ENCODE results near the gene MTHFSD. TPM values are rescaled to one million over a fixed set of nuclear protein-coding genes. Genes with fewer than 3 reads are reported as not detected.

The MTHFSD gene
- total RNA-seq, 2 experiments from 2014 or later = 22.6 to 25.0 TPM

- ChIA-PET CTCF (no interaction called here), POLR2A (no interaction called here)
Observed at GRCh38 chr16:86558355-86559193, 3.5 kb upstream of the MTHFSD start.

- ChIA-PET POLR2A (no interaction called here), CTCF (no interaction called here)
Observed at GRCh38 chr16:86557587-86557986, 2.6 kb upstream of the MTHFSD start.

- CTCF ChIA-PET = interaction anchor here (0.6 to 1.1 kb wide), 2 partner anchors 8 to 839 kb away, joined by 3 read pairs; no protein-coding TSS in a partner anchor
- POLR2A ChIA-PET = no interaction called here
Observed at GRCh38 chr16:86556576-86556975, 1.5 kb upstream of the MTHFSD start.

GRCh38 chr16:86555704-86556075 is 655 bp upstream of the MTHFSD start:
- ChIA-PET CTCF (interaction anchor here (1.1 kb wide), 1 partner anchor 9 kb away, joined by 3 read pairs; no protein-coding TSS in a partner anchor), POLR2A (interaction anchor here (0.8 kb wide), 1 partner anchor 9 kb away, joined by 3 read pairs; no protein-coding TSS in a partner anchor)

- CTCF ChIA-PET = no interaction called here
Observed at GRCh38 chr16:86554599-86554916, 477 bp downstream of the MTHFSD start.

GRCh38 chr16:86553356-86553755 is 1.7 kb downstream of the MTHFSD start:
- POLR2A ChIA-PET = no interaction called here
- CTCF ChIA-PET = no interaction called here

More at GRCh38 chr16:86554599-86554916, 477 bp downstream of the MTHFSD start:
- POLR2A ChIA-PET = interaction anchor here (0.6 kb wide), 1 partner anchor 822 kb away, joined by 3 read pairs; no protein-coding TSS in a partner anchor

- ChIA-PET CTCF (interaction anchor here (0.6 to 1.3 kb wide), 2 partner anchors 12 to 14 kb away, joined by 3 to 5 read pairs; no protein-coding TSS in a partner anchor), POLR2A (no interaction called here)
Observed at GRCh38 chr16:86550281-86550680, 4.8 kb downstream of the MTHFSD start.

GRCh38 chr16:86549893-86550190 is 5.2 kb downstream of the MTHFSD start:
- ChIA-PET POLR2A (no interaction called here), CTCF (interaction anchor here (0.6 to 1.3 kb wide), 2 partner anchors 13 to 15 kb away, joined by 3 to 5 read pairs; no protein-coding TSS in a partner anchor)

GRCh38 chr16:86549076-86549892 is 5.8 kb downstream of the MTHFSD start:
- POLR2A ChIA-PET = no interaction called here
- CTCF ChIA-PET = interaction anchor here (1.3 kb wide), 1 partner anchor 15 kb away, joined by 5 read pairs; no protein-coding TSS in a partner anchor

GRCh38 chr16:86547286-86547685 is 7.7 kb downstream of the MTHFSD start:
- POLR2A ChIA-PET = no interaction called here
- CTCF ChIA-PET = no interaction called here

GRCh38 chr16:86546638-86547013 is 8.4 kb downstream of the MTHFSD start:
- ChIA-PET POLR2A (no interaction called here), CTCF (no interaction called here)

- CTCF ChIA-PET = no interaction called here
- POLR2A ChIA-PET = no interaction called here
Observed at GRCh38 chr16:86545954-86546637, 8.9 kb downstream of the MTHFSD start.

GRCh38 chr16:86545481-86545880 is 9.6 kb downstream of the MTHFSD start:
- POLR2A ChIA-PET = no interaction called here
- CTCF ChIA-PET = no interaction called here

- POLR2A ChIA-PET = no interaction called here
- CTCF ChIA-PET = no interaction called here
Observed at GRCh38 chr16:86542756-86543750, 12.0 kb downstream of the MTHFSD start.

GRCh38 chr16:86541560-86541959 is 13.5 kb downstream of the MTHFSD start:
- ChIA-PET POLR2A (no interaction called here), CTCF (interaction anchor here (1.3 kb wide), 1 partner anchor 23 kb away, joined by 3 read pairs; no protein-coding TSS in a partner anchor)

GRCh38 chr16:86540894-86541293 is 14.1 kb downstream of the MTHFSD start:
- CTCF ChIA-PET = interaction anchor here (1.3 kb wide), 1 partner anchor 24 kb away, joined by 3 read pairs; no protein-coding TSS in a partner anchor
- POLR2A ChIA-PET = no interaction called here

- CTCF ChIA-PET = no interaction called here
Observed at GRCh38 chr16:86538196-86538780, 16.7 kb downstream of the MTHFSD start.

GRCh38 chr16:86537486-86537885 is 17.5 kb downstream of the MTHFSD start:
- ChIA-PET CTCF (no interaction called here), POLR2A (no interaction called here)

More at GRCh38 chr16:86538196-86538780, 16.7 kb downstream of the MTHFSD start:
- POLR2A ChIA-PET = no interaction called here

GRCh38 chr16:86536621-86537020 is 18.4 kb downstream of the MTHFSD start:
- POLR2A ChIA-PET = no interaction called here
- CTCF ChIA-PET = interaction anchor here (1.2 kb wide), 1 partner anchor 19 kb away, joined by 3 read pairs; no protein-coding TSS in a partner anchor

Measured in activated CD8-positive, alpha-beta memory T cell treated with anti-CD3 and anti-CD28 coated beads for 36 hours (primary cell).